ENCODE measurements around the gene SYNE3.

The SYNE3 gene

DNA sequence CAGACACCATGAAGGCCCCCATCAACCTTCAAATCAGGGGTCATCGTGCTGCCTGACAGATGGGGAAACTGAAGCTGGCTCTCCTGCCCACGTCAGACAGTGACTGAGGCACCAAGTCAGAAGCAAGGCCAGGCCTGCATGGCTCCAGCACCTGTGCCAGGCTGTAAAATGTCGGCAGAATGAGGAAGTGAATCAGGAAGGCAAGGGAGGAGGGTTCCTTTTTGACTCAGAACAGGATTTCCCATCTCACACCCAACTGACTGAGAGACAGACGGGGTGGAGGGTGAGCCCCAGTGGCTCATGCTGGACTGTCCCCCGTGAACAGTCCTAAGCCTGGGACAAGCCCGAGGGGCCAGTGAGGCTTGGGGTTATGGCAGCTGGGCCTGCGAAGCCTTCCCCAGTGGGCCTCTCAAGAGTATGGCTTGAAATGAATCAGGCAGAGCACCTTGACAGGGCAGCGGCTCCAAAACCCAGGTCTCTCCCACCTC lies 20.9 kb downstream of the SYNE3 start:
- DNase-seq (ENCODE audit: extremely low read depth, low read depth): no peak

DNA sequence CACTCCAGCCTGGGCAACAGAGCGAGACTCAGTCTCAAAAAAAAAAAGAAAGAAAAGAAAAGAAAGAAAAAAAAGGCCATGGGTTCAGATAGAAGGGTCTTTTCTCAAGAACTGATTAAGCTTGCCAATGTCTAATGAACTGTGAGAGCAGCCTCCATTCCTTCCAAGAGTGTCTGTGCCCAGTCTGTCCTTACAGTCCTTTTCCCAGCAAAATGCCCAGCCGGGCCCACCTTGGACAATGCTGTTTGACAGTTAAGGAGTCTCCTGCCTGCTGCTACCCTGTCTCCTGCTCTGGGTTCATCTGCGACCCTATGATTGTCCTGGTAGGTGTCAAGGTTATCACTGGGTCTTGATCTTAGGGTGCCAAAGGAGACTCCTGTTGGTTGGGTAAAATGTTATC lies 21.4 kb downstream of the SYNE3 start:
- TF ChIP-seq, protein P1, sequence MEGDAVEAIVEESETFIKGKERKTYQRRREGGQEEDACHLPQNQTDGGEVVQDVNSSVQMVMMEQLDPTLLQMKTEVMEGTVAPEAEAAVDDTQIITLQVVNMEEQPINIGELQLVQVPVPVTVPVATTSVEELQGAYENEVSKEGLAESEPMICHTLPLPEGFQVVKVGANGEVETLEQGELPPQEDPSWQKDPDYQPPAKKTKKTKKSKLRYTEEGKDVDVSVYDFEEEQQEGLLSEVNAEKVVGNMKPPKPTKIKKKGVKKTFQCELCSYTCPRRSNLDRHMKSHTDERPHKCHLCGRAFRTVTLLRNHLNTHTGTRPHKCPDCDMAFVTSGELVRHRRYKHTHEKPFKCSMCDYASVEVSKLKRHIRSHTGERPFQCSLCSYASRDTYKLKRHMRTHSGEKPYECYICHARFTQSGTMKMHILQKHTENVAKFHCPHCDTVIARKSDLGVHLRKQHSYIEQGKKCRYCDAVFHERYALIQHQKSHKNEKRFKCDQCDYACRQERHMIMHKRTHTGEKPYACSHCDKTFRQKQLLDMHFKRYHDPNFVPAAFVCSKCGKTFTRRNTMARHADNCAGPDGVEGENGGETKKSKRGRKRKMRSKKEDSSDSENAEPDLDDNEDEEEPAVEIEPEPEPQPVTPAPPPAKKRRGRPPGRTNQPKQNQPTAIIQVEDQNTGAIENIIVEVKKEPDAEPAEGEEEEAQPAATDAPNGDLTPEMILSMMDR (IDR thresholded peaks at IDR 0.05; ENCODE audit: low read depth, low read length, missing control alignments): no peak
- no peak overlapping the region for H3K4me3 ChIP-seq (replicated peaks; ENCODE audit: low read depth, low read length)
- no peak for DNase-seq (ENCODE audit: extremely low read depth, low read depth)

More for the DNA sequence above, 20.9 kb downstream of the SYNE3 start:
- TF ChIP-seq, protein P1 (IDR thresholded peaks at IDR 0.05; ENCODE audit: low read depth, low read length, missing control alignments): no peak
- no peak overlapping the region for H3K4me3 ChIP-seq (replicated peaks; ENCODE audit: low read depth, low read length)

DNA sequence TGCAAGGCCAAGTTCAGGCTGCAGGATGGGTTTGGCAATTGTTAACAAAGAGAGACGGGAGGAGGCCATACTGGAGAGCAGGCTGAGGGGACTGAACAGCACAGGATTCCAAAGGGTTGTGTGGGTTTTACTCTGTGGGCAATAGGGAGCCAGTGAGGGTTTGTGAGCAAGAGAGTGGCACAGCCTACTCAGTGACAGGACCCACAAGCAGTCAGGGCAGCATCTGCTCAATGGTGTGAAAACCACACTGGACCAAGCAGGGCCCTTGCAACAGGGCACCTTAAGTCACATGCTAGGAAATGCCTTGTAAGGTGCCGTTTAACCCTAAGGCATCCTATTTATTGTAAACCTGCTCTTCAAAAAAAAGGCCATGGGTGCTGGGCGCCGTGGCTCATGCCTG lies 22.0 kb downstream of the SYNE3 start:
- TF ChIP-seq, protein P1 (IDR thresholded peaks at IDR 0.05; ENCODE audit: low read depth, low read length, missing control alignments): no peak
- DNase-seq (ENCODE audit: extremely low read depth, low read depth): no peak
- H3K4me3 ChIP-seq (replicated peaks; ENCODE audit: low read depth, low read length): no peak overlapping the region

DNA sequence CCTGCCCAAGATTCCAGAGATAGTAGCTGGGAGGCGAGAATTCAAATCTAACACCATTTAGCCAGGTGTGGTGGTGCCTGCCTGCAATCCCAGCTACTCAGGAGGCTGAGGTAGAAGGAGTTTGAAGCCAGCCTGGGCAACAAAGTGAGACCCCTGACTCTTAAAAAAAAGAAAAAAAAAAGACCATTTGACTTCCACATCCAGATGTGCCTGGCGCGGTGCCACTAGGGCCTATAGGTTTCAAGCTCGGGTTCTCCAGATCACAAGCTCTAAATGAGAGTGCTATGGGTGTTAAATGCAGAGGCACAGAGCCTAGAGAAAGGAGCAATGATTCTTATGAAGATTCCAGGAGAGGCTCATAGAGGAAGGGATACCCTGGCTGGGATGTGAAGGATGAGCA lies 22.5 kb downstream of the SYNE3 start:
- TF ChIP-seq, protein P1 (IDR thresholded peaks at IDR 0.05; ENCODE audit: low read depth, low read length, missing control alignments): no peak
- H3K4me3 ChIP-seq (replicated peaks; ENCODE audit: low read depth, low read length): no peak overlapping the region
- DNase-seq (ENCODE audit: extremely low read depth, low read depth): no peak

DNA sequence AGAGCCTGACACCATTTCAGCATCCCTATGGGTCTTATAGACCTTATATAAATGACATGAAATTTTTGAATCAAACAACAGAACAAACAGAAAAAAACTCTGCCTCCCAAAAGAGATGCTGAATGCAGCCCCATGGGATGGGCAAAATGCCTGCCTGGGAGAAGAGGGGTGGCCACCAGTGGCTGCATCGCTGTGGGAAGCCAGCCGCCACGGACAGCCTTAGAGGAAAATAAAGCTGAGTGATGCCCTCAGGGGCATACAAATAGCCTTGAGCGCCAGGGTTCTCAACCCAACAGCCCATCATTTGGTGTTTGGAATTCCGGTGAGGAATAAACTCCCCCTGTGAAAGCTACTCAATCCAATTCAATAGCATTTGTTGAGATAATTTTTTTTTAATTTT lies 22.9 kb downstream of the SYNE3 start:
- no peak overlapping the region for H3K4me3 ChIP-seq (replicated peaks; ENCODE audit: low read depth, low read length)
- DNase-seq (ENCODE audit: extremely low read depth, low read depth): no peak
- TF ChIP-seq, protein P1 (IDR thresholded peaks at IDR 0.05; ENCODE audit: low read depth, low read length, missing control alignments): no peak

DNA sequence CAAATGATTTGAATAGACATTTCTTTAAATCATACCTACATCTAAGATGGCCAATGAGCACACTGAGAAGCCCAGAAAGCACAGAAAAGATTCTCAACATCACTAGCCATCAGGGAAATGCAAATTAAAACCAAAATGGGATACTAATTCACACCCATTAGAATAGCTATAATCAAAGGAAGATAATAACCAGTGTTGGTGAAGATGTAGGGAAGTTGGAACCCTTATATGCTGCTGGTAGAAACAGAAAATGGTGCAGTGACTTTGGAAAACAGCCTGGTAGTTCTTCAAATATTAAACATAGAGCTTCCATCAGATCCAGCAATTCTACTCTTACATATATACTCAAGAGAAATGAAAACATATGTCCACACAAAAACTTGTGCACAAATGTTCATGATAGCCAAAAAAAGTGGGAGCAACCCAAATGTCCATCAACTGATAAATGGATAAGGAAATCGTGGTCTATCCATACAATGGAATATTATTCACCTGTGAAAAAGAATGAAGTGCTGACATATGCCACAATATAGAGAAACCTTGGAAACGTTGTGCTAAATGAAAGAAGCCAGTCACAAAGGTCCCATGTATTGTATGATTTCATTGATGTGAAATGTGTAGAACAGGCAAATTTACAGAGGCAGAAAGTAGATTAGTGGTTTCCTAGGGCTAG lies 24.4 kb downstream of the SYNE3 start:
- DNase-seq (ENCODE audit: extremely low read depth, low read depth): no peak
- TF ChIP-seq, protein P1 (IDR thresholded peaks at IDR 0.05; ENCODE audit: low read depth, low read length, missing control alignments): no peak
- H3K4me3 ChIP-seq (replicated peaks; ENCODE audit: low read depth, low read length): no peak overlapping the region

Measured in HFF-Myc (cell line).